ENCODE results near the gene SLC2A13.
A peak's percentile ranks its signal among the peaks of the same experiment; 100 is the strongest.

SLC2A13 gene

DNA sequence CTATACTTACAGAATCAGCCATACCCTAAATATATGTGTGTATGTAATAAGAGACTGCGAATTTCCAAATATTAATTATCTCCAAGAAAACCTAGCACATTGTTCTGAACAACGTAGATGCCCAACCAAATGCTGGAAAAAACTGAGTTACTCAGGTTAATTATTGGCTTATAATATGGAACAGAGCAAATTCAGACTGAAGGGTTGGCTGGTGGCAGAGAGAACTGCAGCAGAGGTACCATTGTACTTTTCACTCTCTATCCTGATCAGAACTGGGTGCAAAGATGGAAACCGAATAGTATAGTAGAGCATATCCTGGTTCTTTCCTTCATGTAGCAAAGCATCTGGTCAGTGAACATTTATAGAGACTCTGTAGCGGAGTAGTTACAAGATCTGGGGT is 185.7 kb downstream of the SLC2A13 start:
- no peak overlapping the region for H3K4me3 ChIP-seq (ENCODE audit: control insufficient read depth, low read depth, low read length)
- DNase-seq (ENCODE audit: low read depth) = no peak
- TF ChIP-seq, protein P1, sequence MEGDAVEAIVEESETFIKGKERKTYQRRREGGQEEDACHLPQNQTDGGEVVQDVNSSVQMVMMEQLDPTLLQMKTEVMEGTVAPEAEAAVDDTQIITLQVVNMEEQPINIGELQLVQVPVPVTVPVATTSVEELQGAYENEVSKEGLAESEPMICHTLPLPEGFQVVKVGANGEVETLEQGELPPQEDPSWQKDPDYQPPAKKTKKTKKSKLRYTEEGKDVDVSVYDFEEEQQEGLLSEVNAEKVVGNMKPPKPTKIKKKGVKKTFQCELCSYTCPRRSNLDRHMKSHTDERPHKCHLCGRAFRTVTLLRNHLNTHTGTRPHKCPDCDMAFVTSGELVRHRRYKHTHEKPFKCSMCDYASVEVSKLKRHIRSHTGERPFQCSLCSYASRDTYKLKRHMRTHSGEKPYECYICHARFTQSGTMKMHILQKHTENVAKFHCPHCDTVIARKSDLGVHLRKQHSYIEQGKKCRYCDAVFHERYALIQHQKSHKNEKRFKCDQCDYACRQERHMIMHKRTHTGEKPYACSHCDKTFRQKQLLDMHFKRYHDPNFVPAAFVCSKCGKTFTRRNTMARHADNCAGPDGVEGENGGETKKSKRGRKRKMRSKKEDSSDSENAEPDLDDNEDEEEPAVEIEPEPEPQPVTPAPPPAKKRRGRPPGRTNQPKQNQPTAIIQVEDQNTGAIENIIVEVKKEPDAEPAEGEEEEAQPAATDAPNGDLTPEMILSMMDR (conservative IDR thresholded peaks at IDR 0.05; ENCODE audit: control insufficient read depth, insufficient read depth, low read depth, low read length) = no peak

- no peak for DNase-seq (ENCODE audit: low read depth)
- TF ChIP-seq, protein P1 (conservative IDR thresholded peaks at IDR 0.05; ENCODE audit: control insufficient read depth, insufficient read depth, low read depth, low read length) = no peak
- H3K4me3 ChIP-seq (ENCODE audit: control insufficient read depth, low read depth, low read length) = no peak overlapping the region
Observed at GRCh38 chr12:39919790-39920189, 186.1 kb downstream of the SLC2A13 start.

GRCh38 chr12:39915249-39915648 is 190.6 kb downstream of the SLC2A13 start:
- TF ChIP-seq, protein P1 (conservative IDR thresholded peaks at IDR 0.05; ENCODE audit: control insufficient read depth, insufficient read depth, low read depth, low read length) = no peak
- no peak overlapping the region for H3K4me3 ChIP-seq (ENCODE audit: control insufficient read depth, low read depth, low read length)
- no peak for DNase-seq (ENCODE audit: low read depth)

GRCh38 chr12:39912211-39912980 is 193.5 kb downstream of the SLC2A13 start:
- DNase-seq (ENCODE audit: low read depth) = no peak
- TF ChIP-seq, protein P1 (conservative IDR thresholded peaks at IDR 0.05; ENCODE audit: control insufficient read depth, insufficient read depth, low read depth, low read length) = no peak
- no peak overlapping the region for H3K4me3 ChIP-seq (ENCODE audit: control insufficient read depth, low read depth, low read length)

- H3K4me3 ChIP-seq (ENCODE audit: control insufficient read depth, low read depth, low read length) = no peak overlapping the region
- no peak for DNase-seq (ENCODE audit: low read depth)
- TF ChIP-seq, protein P1 (conservative IDR thresholded peaks at IDR 0.05; ENCODE audit: control insufficient read depth, insufficient read depth, low read depth, low read length) = no peak
Observed at GRCh38 chr12:39906237-39906636, 199.6 kb downstream of the SLC2A13 start.

DNA sequence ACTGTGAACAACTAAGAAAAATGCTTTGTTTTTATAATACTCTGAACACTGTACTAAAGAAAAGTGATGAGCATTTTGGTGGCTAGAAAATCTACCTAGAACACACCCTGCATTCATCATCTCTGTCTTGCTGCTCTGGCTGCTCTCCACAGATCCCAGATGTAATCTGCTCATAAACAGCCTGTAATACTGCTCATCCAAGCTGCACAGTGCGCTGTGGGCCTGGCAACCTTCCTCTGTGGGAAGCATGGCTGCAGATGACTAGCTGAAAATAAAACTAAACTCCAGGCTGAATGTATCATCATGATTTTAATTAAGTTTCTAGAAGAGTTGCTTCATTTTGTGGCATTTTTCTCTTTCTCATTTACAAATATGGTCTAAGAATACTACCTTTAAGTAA is 200.7 kb downstream of the SLC2A13 start:
- TF ChIP-seq, protein P1 (conservative IDR thresholded peaks at IDR 0.05; ENCODE audit: control insufficient read depth, insufficient read depth, low read depth, low read length) = no peak
- no peak overlapping the region for H3K4me3 ChIP-seq (ENCODE audit: control insufficient read depth, low read depth, low read length)
- peak; percentile 86 for DNase-seq (ENCODE audit: low read depth)

Data from fibroblast of mammary gland (primary cell).